Measurements from ENCODE around the gene BTF3L4.
"Not testable (repeated sequence)": the region's sequence is repeated elsewhere in the genome, so short reads cannot be mapped to it uniquely, and the experiment has no call there.

Gene BTF3L4

DNA sequence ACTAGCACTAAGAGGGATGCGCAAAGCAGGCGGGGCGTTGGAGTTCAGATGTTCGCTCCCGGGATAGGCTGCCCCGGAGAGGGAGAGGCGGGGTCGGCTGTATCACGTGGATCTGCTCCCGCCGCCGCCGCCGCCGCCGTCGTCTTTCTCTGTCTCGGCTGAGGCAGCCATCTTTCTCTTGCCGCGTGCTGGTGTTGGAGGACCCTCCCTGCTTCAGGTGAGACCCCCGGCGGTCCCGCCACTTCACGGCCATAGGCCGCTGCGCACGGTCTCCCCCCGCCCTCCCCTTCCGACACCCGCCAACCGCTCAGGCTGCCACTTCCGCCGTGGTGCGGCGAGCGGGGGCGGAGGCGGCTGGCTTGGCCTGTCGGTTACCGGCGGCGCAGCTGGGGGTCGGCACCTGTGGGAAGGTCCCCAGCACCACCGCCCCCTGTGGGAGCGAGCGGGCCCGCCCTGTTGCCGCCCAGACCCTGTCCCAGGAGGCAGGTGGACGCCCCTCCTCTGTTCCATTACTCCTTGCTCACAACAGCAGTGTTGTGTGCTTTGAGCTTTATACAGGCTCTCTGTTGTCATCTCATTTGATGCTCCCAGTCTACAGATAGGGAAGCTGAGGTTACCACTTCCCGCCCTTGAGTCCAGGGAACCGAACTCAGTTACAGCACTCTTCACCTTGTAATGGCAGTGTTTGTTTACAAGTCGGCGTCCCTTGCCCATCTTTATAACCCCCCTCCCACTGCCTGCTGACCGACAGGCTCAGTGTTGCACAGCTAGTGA, at the start of gene BTF3L4:
Gene BTF3L4, plus strand, starts transcription at position 133 of the 774 bp plus-strand sequence. CDS start 3,553 bp downstream, outside the sequence.
- DNase-seq (ENCODE audit: low read depth): peak; percentile 96

DNA sequence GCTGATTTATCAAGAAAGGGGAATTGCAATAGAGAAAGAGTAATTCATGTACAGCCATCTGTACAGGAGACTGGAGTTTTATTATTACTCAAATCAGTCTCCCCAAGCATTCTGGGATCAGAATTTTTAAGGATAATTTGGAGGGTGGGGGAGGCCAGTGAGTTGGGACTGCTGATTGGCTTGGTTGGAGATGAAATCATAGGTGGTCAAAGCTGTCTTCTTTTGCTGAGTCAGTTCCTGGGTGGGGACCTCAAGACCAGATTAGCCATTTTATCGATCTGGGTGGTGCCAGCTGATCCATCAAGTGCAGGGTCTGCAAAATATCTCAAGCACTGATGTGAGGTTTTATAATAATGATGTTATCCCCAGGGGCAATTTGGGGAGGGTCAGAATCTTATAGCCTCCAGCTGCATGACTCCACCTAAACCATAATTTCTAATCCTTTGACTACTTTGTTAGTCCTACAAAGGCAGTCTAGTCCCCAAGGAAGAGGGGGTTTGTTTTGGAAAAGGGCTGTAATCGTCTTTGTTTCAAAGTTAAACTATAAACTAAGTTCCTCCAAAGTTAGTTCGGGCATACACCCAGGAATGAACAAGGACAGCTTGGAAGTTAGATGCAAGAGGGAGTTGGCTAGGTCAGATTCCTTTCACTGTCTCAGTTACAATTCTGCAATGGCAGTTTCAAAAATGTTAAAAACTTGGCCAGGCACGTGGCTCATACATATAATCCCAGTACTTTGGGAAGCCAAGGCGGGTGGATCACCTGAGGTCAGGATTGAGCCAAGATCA, 48.7 kb upstream of the BTF3L4 start:
- DNase-seq (ENCODE audit: low read depth): no peak

DNA sequence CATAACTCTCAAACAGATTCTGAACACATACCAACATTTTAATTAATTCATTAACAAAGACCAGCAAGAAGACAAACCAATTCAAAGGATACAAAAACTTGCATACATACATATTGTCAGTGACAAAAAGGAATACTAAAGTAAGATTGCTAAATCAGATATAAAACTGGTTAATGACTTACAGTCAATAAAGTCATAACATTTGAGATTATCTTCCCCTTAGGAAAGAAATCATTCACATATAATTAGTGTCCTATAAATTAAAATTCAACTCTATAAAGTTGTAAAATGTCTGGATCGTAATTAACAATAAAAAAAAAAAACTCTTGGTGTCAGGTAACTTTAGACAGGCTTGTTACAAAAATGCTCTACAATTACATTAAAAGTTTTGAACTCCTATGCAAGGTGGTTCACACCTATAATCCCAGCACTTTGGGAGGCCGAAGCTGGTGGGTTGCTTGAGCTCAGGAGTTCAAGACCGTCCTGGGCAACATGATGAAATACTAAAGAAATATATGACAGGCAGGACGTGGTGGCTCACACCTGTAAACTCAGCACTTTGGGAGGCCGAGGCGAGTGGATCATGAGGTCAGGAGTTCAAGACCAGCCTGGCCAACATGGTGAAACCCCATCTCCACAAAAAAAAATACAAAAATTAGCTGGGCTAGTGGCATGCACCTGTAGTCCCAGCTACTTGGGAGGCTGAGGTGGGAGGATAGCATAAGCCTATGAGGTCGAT, 47.9 kb upstream of the BTF3L4 start:
- no peak for DNase-seq (ENCODE audit: low read depth)

DNA sequence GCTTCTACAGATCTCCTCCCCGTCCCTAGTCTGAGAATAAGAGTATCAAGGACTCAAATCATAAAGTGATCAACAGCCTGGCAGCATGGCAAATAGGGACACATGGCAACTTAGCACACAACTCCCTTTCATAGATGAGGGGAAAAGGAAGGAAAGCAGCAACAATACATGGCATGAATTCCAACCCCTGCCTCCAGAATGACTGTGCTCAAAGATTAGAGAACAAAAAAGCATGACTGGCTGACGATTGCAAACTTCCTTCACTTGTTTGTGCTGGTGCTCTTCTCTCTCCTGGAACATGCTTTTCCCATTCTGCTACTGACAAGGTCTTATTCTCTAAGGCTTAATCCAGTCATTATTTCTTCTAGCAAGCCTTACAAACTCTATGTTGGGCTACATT, 34.0 kb upstream of the BTF3L4 start:
- DNase-seq (ENCODE audit: low read depth): no peak

DNA sequence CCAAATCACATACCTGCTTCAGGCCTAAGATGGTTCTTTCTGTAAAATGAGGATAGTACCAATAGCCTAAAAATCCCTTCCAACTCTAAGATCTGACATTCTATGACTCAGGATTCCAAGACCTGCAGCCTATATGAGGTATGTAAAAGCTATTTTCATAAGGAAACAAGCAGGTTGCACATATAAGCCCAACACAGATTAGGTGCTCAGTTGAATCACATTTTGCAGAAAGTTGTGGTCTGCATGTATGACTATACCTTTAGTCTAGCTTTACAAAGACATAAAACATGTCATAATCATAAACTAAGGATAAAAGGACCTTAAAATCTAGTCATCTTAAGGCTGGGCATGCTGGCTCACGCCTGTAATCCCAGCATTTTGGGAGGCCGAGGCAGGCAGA, 29.8 kb upstream of the BTF3L4 start:
- DNase-seq (ENCODE audit: low read depth): no peak

DNA sequence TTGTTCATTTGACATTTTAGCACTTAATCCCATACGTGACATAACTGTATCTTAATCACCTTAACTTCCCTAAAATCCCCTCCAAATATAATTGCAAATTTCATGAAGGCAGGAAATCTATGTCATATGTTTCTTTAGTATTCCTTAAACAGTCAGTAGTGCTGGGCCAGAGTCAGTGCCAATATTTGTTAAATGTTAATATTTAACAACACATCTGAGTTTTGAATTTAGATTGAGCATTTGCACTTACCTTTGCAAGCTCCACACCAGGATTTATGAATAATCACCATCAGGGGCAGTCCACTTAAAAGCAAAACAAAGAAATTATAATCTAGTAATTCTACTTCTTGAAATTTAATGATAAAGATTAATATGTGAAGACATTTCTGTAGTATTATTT, 27.8 kb upstream of the BTF3L4 start:
- no peak for DNase-seq (ENCODE audit: low read depth)

DNA sequence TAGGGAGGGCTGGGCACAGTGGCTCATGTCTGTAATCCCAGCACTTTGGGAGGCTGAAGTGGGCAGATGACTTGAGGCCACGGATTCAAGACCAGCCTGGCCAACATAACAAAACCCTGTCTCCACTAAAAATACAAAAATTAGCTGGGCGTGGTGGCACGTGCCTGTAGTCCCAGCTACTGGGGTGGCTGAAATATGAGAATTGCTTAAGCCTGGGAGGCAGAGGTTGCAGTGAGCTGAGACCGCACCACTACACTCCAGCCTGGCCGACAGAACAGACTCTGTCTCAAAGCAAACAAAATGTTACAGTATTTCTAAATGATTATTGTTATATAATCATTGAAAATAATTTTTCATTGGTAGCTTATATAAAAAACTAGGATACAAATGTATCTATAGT, 27.3 kb upstream of the BTF3L4 start:
- not testable (repeated sequence) for DNase-seq (ENCODE audit: low read depth)

DNA sequence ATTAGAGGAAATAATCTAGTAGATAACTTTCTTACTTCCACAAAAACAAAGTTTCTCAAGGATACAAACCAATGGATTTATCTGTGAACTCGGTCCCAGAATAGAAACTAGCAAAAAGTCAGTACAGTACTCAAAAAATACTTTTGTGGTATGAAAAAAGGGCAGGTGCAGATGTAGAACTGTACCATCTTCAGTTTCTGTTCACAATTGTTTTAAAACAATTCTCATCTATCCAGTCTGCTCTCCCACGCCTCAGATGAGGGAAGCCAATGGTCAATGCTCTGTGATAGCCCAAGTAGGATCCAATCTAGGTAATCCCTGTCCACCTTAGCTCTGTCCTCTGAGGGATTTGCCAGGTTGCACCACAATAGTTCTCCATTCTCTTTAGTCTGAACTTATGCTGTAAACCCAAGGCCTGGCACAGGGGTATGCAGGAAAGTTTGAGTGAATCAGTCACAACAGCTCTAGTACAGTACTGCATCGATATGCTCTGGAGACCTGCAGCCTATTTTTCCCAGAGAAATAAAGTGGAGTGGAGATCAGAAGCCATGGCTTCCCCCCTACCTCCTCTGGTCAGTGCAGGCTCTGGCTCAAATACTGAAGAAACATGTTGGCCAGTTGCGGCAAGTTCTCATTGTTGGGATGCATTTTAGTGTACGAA, 23.8 kb upstream of the BTF3L4 start:
- no peak for DNase-seq (ENCODE audit: low read depth)

DNA sequence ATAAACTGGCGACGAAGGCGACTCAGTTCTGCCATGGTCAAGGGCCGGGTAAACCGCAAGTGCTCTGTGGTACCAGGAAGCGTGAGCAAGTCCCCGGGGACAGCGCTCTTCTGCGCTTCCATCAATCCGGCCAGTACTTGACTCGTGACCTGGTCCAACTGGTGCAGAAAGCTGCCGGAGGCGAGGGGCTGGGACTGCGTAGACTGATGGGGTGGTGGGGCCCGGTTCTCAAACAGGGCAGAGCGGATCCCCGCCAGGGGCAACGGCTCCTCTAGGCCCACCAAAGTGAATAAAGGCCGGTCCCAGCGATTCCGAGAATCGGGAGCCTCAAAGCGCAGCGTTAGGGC, 23.3 kb upstream of the BTF3L4 start:
- DNase-seq (ENCODE audit: low read depth): peak; percentile 74

DNA sequence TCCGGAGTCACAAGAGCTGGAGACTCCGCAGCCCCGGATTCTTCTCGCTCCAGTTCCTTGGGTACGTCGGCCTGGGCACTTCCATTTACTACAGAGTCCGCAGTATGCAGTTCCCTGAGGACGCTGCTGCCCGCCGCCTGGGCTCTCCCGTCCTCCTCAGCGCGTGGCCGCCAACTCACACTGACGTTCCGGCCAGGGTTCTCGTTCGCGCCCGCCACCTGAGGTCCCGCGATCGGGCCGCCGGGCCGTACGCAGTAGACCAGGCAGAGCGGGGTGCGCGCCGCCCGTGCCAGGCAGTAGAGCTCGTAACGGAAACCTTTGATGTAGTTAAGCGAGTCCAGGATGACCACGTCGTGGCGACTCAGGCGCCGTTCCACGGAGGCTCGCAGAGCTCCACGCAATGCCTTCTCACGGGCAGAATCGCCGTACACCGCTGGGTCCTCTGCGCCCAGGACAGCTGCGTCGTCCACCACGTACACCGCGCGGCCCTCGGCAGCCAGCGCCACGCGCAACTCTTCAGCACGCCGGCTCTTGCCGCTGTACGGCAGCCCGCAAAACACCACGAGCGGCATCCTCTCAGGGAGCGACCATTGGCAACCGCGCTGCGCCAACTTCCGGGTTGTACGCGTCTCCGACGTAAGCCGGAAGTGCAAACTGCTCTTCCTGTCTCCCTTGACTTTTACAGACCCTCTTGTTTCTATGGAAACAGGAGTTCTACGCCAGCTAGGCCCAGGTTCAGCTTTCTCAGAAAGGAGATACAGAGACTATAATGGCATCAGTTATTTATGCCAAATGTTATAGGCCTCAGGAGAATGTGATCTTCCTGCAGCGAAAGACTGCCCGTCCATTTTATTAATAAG, 22.7 kb upstream of the BTF3L4 start, which contains the start of gene KTI12:
Gene KTI12, minus strand, starts transcription at position 621 of the 860 bp plus-strand sequence. Its CDS starts 49 bp downstream, at position 572.
- peak; percentile 94 for DNase-seq (ENCODE audit: low read depth)

DNA sequence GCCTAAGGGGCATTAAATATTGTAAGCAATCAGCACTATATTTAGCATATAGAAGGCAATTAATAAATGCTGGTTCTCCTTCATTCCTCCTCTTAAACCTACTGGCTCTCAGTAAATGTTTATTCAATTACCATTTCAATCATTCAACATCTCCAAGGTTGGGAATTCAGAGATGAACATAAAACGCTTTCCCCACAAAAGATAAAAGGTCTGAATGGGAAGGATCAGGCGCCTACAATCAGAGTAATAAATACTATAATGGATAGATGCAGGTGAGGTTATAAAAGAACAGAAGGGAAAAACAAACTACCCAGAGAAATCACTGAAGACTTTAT, 22.1 kb upstream of the BTF3L4 start:
- DNase-seq (ENCODE audit: low read depth): no peak

DNA sequence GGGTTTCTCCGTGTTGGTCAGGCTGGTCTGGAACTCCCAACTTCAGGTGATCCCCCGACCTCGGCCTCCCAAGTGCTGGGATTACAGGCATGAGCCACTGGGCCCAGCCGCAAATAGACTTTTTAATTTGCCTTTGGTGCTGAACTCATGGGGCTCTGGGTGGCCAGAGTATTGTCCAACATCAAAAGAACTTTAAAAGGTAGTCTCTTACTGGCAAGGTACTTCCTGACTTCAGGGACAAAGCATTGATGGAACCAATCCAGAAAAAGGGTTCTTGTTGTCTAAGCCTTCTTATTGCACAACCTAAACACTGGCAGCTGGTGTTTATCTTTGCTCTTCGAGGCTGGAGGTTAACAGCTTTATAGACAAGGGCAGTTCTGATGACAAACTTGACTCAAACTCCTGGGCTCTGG, 18.7 kb upstream of the BTF3L4 start:
- DNase-seq (ENCODE audit: low read depth): no peak

DNA sequence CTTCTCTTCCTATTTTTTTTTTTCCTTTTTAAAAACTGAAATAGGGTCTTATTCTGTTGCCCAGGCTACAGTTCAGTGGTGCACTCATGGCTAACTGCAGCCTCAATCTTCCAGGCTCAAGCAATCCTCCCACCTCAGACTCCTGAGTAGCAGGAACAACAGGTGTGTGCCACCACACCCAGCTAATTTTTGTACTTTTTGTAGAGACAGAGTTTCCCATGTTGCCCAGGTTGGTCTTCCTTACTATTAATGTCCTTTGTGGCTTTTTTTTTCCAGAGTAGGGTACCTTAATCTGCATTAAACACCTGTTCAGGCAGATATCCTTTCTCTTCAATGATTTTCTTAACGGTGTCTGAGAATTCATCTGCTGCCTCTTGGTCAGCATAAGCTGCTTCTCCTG, 18.2 kb upstream of the BTF3L4 start:
- DNase-seq (ENCODE audit: low read depth): no peak

DNA sequence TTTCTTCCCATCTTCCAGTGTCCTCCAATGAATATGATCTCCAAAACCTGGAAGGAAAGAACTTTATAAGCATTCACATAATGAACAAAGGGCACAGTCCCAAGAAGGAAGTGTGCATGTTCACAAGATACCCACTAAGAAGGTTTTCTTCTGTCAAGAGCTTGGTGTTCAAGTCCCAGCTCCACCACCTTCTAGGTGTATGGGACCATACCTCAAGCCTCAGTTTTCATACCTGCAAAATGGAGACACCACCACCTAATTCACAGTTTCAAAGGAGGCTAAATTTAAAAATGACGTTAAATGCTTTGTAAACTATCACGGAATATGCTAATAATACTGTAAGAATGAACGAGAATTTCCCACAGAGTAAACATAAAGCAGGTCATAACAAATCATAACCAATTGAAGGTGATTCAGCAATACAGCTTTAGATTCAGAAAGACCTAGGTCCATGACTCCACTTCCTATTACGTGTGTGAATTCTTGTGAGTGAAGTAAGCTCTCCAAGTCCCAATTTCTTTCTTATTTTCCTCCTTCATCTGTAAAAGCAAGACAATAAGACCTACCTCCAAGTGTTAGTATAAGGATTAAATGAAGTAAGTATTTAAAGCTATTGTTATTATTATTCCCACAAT, 14.4 kb upstream of the BTF3L4 start:
- peak; percentile 81 for DNase-seq (ENCODE audit: low read depth)

DNA sequence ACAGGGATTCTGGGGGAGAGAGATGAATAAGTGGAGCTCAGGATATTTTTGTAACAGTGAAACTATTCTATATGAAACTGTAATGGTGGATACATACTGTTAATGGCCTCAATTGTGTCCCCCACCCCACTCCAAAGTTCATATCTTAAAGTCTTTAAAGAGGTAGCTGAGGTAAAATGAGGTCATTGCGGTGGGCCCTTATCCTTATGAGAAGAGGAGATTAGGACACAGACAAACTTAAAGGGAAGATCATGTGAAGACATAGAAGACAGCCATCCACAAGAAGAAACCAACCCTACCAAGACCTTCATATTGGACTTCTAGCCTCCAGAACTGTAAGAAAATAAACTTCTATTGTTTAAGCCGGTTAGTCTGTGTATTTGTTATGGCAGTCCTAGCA, 10.9 kb upstream of the BTF3L4 start:
- DNase-seq (ENCODE audit: low read depth): no peak

DNA sequence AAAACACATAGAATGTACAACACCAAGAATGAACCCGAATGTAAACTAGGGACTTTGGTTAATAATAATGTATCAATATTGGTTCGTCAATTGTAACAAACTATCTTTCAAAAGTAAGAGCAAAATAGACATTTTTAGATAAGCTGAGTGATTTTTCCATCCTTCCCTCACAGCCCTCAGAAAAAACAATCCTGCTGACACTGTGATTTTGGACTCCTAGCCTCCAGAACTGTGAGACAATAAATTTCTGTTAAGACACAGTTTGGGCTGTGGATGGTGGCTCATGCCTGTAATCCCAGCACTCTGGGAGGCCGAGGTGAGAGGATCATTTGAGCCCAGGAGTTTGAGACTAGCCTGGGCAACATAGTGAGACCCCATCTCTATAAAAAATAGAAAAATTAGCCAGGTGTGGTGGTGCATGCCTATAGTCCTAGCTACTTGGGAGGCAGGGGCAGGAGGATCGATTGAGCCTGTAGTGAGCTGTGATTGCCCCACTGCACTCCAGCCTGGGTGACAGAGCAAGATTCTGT, 10.4 kb upstream of the BTF3L4 start:
- not testable (repeated sequence) for DNase-seq (ENCODE audit: low read depth)

DNA sequence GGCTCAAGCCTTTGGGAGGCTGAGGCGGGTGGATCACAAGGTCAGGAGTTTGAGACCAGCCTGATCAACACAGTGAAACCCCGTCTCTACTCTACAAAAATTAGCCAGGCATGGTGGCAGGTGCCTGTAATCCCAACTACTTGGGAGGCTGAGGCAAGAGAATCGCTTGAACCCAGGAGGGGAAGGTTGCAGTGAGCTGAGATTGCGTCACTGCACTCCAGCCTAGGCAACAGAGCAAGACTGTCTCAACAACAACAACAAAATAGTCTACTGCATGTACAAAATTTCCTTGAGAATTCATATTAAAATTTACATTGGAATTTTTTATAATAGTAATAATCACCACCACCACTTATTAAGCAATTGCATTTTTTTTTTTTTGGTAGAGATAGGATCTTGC, 6.8 kb upstream of the BTF3L4 start:
- not testable (repeated sequence) for DNase-seq (ENCODE audit: low read depth)

DNA sequence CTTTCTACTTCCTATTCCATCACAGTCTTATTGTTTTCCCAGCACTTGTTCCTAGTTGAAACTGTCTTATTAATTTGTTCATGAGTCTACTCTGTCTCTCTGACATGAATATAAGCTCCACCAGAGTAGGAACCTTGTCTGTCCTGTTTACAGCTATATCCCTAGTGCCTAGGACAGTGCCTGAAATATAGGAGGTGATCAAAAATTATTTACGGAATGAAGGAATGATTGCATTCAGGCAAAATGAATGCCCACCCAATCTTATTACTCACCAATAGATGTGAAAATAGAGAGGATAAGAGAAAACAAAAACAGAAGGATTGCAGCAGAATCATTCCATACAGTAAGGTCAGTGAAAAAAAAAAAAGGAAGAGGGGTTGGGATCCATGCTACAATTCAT, 2.2 kb upstream of the BTF3L4 start:
- no peak for DNase-seq (ENCODE audit: low read depth)

DNA sequence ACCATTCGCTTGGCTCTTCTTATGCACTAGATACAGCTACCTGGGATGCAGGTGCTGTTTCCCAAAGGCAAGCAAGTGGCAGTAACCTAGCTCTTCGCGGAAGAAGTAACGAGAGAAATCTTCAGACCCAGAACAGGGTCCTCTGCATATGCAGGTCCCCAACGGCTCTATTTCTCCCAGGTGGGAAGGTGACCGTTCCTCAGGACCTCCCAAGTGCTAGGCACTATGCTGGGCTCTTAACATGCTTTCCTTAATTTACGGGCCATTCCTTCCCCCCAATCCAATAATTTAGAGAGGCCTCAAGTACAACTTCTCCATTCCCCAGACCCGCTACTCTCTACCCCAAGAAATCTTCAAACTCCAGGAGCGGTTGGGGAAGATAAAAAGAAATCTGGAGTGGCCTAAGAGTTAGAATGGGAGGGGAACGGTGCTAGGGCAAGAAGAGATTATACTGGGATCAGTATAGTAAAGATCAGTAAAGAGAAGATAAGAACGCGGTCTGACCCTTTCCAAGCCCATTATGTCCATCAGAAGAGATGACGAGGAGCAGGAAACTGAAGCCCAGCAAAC, 1.5 kb upstream of the BTF3L4 start:
- no peak for DNase-seq (ENCODE audit: low read depth)

All from ELR (cell line).